DND-41 (cell line): ENCODE measurements around the gene GID8.

Experiments
- ATAC-seq: fragments of 200-7000 bp; cut with Tn5 transposase; 3 replicates; pipeline ENCODE4 v1.9.1; 2021; ENCODE audit warnings: low read depth; ENCODE audit not compliant: insufficient read depth
- DNase-seq: peaks from one replicate; pipeline ENCODE4 v3.0.0-alpha.2; 2020
- H2AFZ ChIP-seq: 2 replicates; pipeline ENCODE4 v1.6.0; 2012; ENCODE audit warnings: low read depth, low read length
- H3K27ac ChIP-seq: 2 replicates; pipeline ENCODE4 v1.5.1; 2012; ENCODE audit warnings: low read length, inconsistent platforms
- H3K27me3 ChIP-seq: fragments of 200-600 bp; sonication (generic); 2 replicates; pipeline ENCODE4 v1.6.0; 2012; ENCODE audit warnings: low read length, mild to moderate bottlenecking, inconsistent platforms; ENCODE audit not compliant: insufficient read depth, poor library complexity
- H3K36me3 ChIP-seq: 2 replicates; pipeline ENCODE4 v1.5.1; 2012; ENCODE audit warnings: low read length, inconsistent platforms; ENCODE audit not compliant: insufficient read depth
- H3K4me1 ChIP-seq: 2 replicates; pipeline ENCODE4 v1.5.1; 2012; ENCODE audit warnings: mild to moderate bottlenecking, low read length; ENCODE audit not compliant: insufficient read depth
- H3K4me2 ChIP-seq: 2 replicates; pipeline ENCODE4 v1.6.0; 2012; ENCODE audit warnings: mild to moderate bottlenecking, moderate library complexity, low read length, inconsistent platforms; ENCODE audit not compliant: insufficient read depth
- H3K4me3 ChIP-seq, 2 experiments: fragments of 200-600 bp in 1 of 2; shearing (Covaris generic) in 1 of 2; 2 replicates each; pipeline ENCODE4 v1.5.1; 2012 to 2016; ENCODE audit warnings: inconsistent platforms in 2 of 2, low read length in 2 of 2, mild to moderate bottlenecking in 2 of 2, low read depth in 1 of 2, moderate library complexity in 1 of 2
- H3K79me2 ChIP-seq: 2 replicates; pipeline ENCODE4 v1.6.0; 2012; ENCODE audit warnings: low read length, inconsistent platforms; ENCODE audit not compliant: insufficient read depth
- H3K9ac ChIP-seq: 2 replicates; pipeline ENCODE4 v1.6.0; 2012; ENCODE audit warnings: low read depth, mild to moderate bottlenecking, inconsistent platforms, low read length, moderate library complexity
- H3K9me3 ChIP-seq: 2 replicates; pipeline ENCODE4 v1.5.1; 2012; ENCODE audit warnings: low read length, moderate library complexity, mild to moderate bottlenecking, inconsistent platforms; ENCODE audit not compliant: insufficient read depth, severe bottlenecking
- H4K20me1 ChIP-seq: 2 replicates; pipeline ENCODE4 v1.6.0; 2012; ENCODE audit warnings: low read length; ENCODE audit not compliant: insufficient read depth
- CTCF ChIP-seq: IDR thresholded peaks from 2 replicates; pipeline ENCODE4 v1.5.1; 2012; ENCODE audit warnings: borderline replicate concordance, low read length, moderate library complexity, mild to moderate bottlenecking; ENCODE audit not compliant: poor library complexity, severe bottlenecking; ENCODE audit errors: extremely low read depth
- EZH2 ChIP-seq: IDR thresholded peaks from 3 replicates; pipeline ENCODE4 v1.6.1; 2012; ENCODE audit warnings: borderline replicate concordance, low read depth, mild to moderate bottlenecking, moderate library complexity, low read length, inconsistent platforms; ENCODE audit not compliant: severe bottlenecking

Gene GID8

DNA sequence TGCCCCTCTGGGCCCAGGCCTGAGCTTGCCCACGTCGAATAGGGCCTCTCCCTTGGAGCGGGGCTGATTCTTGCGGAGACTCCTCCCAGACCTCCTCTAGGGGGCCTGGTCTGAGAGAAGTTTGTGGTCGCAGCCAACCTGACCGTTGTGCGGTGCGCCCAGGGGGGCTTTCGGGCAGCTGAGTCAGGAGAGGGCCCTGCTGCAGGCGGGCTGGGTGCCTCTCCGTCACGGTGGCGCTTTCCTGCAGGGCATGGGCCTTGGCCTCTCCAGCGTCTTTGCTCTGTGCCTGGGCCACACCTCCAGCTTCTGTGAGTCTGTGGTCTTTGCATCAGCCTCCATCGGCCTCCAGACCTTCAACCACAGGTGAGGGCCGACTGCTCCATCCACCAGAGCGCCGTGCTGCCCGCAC, 27.4 kb downstream of the GID8 start:
- Histone ChIP-seq H3K4me3 (no peak overlapping the region), H3K36me3 (no peaks in the 10 kb centered on the region), H3K27me3 (no peaks in the 10 kb centered on the region), H4K20me1 (0 out of 2 replicates have a peak, but pooled peaks cover 5% of the 10 kb centered on the region), H3K27ac (no peak overlapping the region), H3K4me1 (no peaks in the 10 kb centered on the region), H2AFZ (no peak overlapping the region), H3K9me3 (no peaks in the 10 kb centered on the region), H3K79me2 (no peaks in the 10 kb centered on the region), H3K4me2 (no peak overlapping the region), H3K9ac (no peak overlapping the region)
- DNase-seq (no peak), ATAC-seq (no peak)
- TF ChIP-seq EZH2 (no peak), CTCF (no peak)

DNA sequence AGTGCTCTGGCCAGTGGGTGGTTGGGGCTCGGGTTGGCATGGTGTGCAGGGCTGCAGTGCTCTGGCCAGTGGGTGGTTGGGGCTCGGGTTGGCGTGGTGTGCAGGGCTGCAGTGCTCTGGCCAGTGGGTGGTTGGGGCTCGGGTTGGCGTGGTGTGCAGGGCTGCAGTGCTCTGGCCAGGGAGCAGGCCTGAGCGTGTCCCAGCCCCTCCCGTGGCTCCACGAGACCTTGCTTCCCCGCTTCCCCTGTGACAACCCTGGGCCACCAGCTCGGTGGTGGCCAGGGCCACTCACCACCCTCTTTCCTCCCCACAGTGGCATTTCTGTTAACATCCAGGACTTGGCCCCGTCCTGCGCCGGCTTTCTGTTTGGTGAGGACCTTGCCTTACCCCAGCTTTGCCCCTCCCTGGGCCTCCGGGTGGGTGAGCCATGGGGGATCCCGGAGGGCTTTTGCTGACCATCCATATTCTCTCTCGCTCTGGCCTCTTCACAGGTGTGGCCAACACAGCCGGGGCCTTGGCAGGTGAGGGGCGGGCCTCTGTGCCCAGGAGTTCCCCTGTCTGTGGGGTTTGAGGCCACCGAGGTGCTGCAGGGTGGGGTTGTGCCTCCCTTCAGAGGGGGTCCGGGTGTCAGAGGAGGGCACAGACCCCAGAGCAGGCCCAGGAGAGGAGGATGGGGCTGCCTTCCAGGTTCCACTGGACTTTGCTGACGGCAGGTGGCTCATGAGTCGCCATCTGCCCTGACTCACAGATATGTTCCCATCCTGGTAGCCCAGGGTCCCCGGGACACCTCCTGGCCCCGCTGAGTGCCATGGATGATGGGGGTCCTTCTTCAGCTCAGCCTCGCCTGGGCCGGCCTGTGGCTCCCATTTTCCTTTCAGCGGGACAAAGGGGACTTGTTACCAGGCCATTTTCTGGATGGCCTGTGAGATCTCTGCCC, 28.5 kb downstream of the GID8 start:
- no peaks in the 10 kb centered on the region for H3K9me3 ChIP-seq
- no peaks in the 10 kb centered on the region for H3K79me2 ChIP-seq
- ATAC-seq, result no peak
- TF ChIP-seq CTCF, result no peak
- TF ChIP-seq EZH2, result no peak
- H3K4me3 ChIP-seq, result no peak overlapping the region
- no peaks in the 10 kb centered on the region for H3K4me1 ChIP-seq
- no peaks in the 10 kb centered on the region for H3K36me3 ChIP-seq
- H2AFZ ChIP-seq, result no peak overlapping the region
- H3K27ac ChIP-seq, result no peak overlapping the region
- no peak for DNase-seq
- no peaks in the 10 kb centered on the region for H3K27me3 ChIP-seq
- H3K4me2 ChIP-seq, result no peak overlapping the region
- H4K20me1 ChIP-seq, result 0 out of 2 replicates have a peak, but pooled peaks cover 5% of the 10 kb centered on the region
- H3K9ac ChIP-seq, result no peak overlapping the region

- H4K20me1 ChIP-seq, result 0 out of 2 replicates have a peak, but pooled peaks cover 5% of the 10 kb centered on the region
- no peak for ATAC-seq
Measured at GRCh38 chr20:62967149-62967501, 29.2 kb downstream of the GID8 start.

More at GRCh38 chr20:62967149-62967501, 29.2 kb downstream of the GID8 start:
- no peak overlapping the region for H3K4me3 ChIP-seq
- no peak for TF ChIP-seq EZH2
- TF ChIP-seq CTCF, result no peak
- H3K36me3 ChIP-seq, result no peaks in the 10 kb centered on the region
- no peak overlapping the region for H2AFZ ChIP-seq
- no peak overlapping the region for H3K4me2 ChIP-seq
- no peak overlapping the region for H3K9ac ChIP-seq
- no peaks in the 10 kb centered on the region for H3K27me3 ChIP-seq
- no peak for DNase-seq
- no peaks in the 10 kb centered on the region for H3K79me2 ChIP-seq
- no peak overlapping the region for H3K27ac ChIP-seq
- no peaks in the 10 kb centered on the region for H3K9me3 ChIP-seq
- peaks cover 2% of the 10 kb centered on the region for H3K4me1 ChIP-seq
